ENCODE data around the gene SLC15A1.
A peak's percentile ranks its signal among the peaks of the same experiment; 100 is the strongest.

SLC15A1 gene

DNA sequence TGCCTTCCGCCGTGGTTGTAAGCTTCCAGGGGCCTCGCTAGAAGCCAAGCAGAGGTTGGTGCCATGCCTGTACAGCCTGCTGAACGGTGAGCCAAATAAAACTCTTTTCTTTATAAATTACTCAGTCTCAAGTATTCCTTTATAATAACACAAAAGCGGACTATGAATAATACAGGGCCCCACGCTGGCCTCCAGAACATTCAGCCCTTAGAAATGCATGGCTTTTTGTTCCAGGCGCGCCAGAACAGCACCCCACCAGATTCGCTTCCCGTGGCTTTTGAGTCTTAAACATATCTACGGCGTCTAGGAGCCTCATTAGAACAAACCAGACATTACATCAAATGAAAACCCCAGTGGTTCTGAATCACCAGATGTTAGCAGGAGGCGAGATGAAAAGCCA, 75.1 kb downstream of the SLC15A1 start:
- no peak for DNase-seq
- in situ Hi-C loops (cut with HindIII; ENCODE audit: low pct_ligation_motif_present, low pct_unique_long_range_greater_than_20kb, low sequenced_read_pairs), result no loop called here

GRCh38 chr13:98676239-98676638, 76.2 kb downstream of the SLC15A1 start:
- no peak for DNase-seq
- in situ Hi-C loops (cut with HindIII; ENCODE audit: low pct_ligation_motif_present, low pct_unique_long_range_greater_than_20kb, low sequenced_read_pairs), result no loop called here

DNA sequence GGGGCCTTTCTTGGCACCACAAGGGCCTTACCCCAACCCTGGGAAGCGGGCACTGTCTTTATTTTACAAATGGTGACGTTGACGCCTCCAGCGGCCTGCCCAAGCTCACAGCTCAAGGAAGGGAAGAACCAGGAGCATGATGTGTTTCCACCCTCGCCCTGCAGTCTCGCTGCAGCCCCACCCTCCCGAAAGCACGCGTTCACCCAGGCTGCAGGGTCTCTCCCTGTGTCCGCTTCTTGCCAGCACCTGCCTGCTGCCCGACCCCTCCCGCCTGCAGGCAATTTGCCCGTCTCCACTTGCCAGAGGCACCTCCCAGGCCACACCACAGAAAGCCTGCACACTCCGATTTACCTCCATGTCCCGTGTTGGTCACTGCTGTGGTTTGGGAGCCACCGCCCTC, 76.6 kb downstream of the SLC15A1 start:
- in situ Hi-C loops (cut with HindIII; ENCODE audit: low pct_ligation_motif_present, low pct_unique_long_range_greater_than_20kb, low sequenced_read_pairs), result no loop called here
- no peak for DNase-seq

GRCh38 chr13:98675066-98675465, 77.4 kb downstream of the SLC15A1 start:
- in situ Hi-C loops (cut with HindIII; ENCODE audit: low pct_ligation_motif_present, low pct_unique_long_range_greater_than_20kb, low sequenced_read_pairs), result no loop called here
- DNase-seq, result no peak

- in situ Hi-C loops (cut with HindIII; ENCODE audit: low pct_ligation_motif_present, low pct_unique_long_range_greater_than_20kb, low sequenced_read_pairs), result no loop called here
Measured at GRCh38 chr13:98672947-98673613, 79.4 kb downstream of the SLC15A1 start.

GRCh38 chr13:98668155-98668554, 84.3 kb downstream of the SLC15A1 start:
- in situ Hi-C loops (cut with HindIII; ENCODE audit: low pct_ligation_motif_present, low pct_unique_long_range_greater_than_20kb, low sequenced_read_pairs), result no loop called here
- no peak for DNase-seq

More at GRCh38 chr13:98672947-98673613, 79.4 kb downstream of the SLC15A1 start:
- peak; percentile 61 for DNase-seq

DNA sequence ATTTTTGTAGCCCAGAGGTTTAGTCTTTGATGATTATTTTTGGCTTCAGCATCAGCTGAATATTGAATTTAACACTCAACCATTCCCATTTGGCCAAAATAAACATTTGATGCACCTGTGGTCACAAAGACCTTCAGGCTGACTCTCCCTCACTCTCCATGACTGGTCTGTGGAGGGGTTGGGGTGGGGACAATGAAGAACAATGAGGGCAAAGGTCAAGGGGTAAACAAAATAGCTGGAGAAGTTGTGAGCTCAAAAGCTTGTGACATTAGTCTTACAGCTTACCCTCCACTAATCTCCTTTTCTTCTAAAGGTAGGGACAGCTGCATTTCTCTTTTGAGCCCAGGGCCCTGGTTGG, 86.9 kb downstream of the SLC15A1 start:
- DNase-seq, result no peak
- in situ Hi-C loops (cut with HindIII; ENCODE audit: low pct_ligation_motif_present, low pct_unique_long_range_greater_than_20kb, low sequenced_read_pairs), result no loop called here

DNA sequence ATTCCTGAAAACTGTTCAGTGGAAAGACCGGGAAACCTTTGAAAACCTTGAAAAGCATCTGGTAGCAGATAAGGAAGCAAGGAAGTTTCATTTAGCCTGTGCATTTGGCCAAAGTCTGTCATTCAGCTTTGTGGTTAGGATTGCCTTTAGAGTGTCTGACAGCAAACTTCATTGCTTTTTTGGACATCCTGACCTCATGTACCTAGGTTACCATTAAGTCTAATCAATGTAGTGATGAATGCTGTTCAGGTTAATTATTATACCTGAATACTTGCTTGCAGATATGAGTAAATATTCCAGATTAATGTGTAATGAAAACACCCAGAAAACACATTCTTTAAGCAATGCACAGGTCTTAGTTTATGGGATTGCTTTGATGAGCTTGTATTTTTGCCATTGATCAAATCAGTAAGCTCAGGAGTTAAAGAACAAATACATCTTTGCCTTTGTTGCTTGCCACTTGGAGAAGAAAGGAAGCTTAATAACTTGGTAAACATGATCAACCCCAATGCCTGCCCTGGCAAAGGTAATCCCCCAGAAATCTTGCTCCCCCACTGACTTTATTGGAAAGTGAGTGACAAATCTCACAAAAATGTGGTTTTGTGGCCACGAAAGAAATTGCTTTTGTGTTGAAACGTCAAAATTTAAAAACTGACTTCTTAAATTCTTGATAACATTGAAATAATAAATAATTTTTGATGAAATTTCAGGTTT, 87.4 kb downstream of the SLC15A1 start:
- DNase-seq, result peak; percentile 7
- in situ Hi-C loops (cut with HindIII; ENCODE audit: low pct_ligation_motif_present, low pct_unique_long_range_greater_than_20kb, low sequenced_read_pairs), result no loop called here

- in situ Hi-C loops (cut with HindIII; ENCODE audit: low pct_ligation_motif_present, low pct_unique_long_range_greater_than_20kb, low sequenced_read_pairs), result no loop called here
- no peak for DNase-seq
Measured at GRCh38 chr13:98664510-98664909, 88.0 kb downstream of the SLC15A1 start.

- in situ Hi-C loops (cut with HindIII; ENCODE audit: low pct_ligation_motif_present, low pct_unique_long_range_greater_than_20kb, low sequenced_read_pairs), result no loop called here
- peak; percentile 42 for DNase-seq
Measured at GRCh38 chr13:98664047-98664446, 88.4 kb downstream of the SLC15A1 start.

DNA sequence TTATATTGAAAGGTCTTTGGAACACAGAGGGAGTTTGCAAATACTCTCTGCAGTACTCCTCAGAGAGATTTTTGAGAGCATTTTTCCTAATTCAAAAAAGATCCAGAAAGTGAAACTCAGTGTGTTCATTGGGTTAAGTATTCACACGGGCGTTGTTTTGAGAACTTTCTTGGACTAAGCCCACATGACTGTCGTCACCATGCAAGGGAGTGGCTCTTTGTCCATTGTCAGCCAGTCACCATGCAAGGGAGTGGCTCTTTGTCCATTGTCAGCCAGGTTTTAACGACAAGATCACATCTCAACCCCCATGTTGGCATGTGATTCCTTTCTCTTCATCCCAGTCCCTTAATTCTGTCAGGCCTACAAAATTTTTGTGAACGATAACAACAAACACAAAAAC, 94.3 kb downstream of the SLC15A1 start:
- in situ Hi-C loops (cut with HindIII; ENCODE audit: low pct_ligation_motif_present, low pct_unique_long_range_greater_than_20kb, low sequenced_read_pairs), result no loop called here
- no peak for DNase-seq

DNA sequence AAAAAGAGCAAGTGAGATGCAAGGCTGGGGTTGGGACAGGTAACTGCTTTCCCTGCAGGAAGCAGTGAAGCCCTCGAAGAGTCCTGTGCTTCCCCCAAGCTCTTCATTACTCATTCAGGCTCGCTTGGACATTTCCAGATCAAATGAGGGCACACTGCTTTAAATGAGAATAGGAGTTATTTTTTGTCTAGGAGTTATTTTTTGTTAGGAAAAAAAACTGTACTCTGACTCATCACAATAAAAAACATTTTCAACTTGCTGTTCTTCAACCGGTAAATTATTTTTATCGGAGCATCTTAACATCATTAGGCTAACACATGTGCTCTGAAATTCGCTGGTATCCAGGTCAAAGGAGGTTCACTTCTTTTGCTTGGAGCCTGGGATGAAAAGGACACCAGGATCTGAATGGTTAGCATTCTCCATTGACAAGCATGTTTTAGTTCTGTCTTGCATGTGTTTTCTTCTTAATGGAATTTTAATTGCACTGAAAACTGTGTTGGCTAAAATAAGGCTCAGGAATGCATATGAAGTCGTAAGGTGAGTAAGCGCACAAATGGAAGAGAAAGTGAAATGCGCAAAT, 94.9 kb downstream of the SLC15A1 start:
- in situ Hi-C loops (cut with HindIII; ENCODE audit: low pct_ligation_motif_present, low pct_unique_long_range_greater_than_20kb, low sequenced_read_pairs), result no loop called here
- DNase-seq, result no peak

DNA sequence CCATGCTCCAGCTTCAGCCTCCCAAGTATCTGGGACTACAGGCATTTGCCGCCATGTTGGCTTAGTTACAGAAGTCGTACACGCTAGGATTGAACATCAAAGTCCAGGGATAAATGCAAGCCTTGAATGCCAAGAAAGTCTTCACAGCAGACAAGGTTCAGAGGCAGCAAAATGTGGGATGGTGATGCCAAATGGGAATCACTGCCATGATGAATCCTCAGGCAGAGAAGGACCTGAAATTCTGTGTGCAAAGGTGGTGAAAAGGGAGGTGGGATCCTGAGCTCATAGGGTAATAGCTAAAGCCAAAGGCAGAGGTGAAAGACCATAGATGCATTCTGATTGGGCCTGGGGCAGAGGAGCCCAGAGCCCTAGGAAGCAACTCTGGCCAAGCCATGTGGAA, 96.2 kb downstream of the SLC15A1 start:
- no peak for DNase-seq
- in situ Hi-C loops (cut with HindIII; ENCODE audit: low pct_ligation_motif_present, low pct_unique_long_range_greater_than_20kb, low sequenced_read_pairs), result no loop called here

DNA sequence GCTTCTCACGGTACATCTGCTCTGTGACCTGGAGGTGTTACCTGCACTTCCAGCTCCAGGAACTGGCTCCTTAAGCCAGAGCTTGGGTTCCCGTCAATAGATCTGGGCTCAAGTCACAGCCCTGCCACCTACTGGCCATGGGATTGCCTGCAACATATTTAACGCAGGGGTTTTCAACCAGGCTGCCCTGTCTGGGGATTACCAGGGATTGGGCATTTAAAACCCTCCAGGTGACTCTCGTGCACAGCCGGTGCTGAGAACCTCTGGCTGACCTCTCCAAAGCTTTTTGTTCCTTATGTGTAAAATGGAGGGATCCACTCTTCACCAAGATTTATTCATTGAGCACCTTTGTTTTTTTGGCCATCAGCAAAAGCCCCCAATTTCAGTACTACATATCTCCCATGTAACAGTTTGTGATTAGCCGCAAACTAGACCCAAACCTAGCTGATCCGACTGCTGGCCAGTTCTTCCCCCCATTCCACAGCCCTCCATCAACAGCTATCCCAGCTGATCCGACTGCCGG, 98.9 kb downstream of the SLC15A1 start:
- peak; percentile 66 for DNase-seq
- in situ Hi-C loops (cut with HindIII; ENCODE audit: low pct_ligation_motif_present, low pct_unique_long_range_greater_than_20kb, low sequenced_read_pairs), result no loop called here

DNA sequence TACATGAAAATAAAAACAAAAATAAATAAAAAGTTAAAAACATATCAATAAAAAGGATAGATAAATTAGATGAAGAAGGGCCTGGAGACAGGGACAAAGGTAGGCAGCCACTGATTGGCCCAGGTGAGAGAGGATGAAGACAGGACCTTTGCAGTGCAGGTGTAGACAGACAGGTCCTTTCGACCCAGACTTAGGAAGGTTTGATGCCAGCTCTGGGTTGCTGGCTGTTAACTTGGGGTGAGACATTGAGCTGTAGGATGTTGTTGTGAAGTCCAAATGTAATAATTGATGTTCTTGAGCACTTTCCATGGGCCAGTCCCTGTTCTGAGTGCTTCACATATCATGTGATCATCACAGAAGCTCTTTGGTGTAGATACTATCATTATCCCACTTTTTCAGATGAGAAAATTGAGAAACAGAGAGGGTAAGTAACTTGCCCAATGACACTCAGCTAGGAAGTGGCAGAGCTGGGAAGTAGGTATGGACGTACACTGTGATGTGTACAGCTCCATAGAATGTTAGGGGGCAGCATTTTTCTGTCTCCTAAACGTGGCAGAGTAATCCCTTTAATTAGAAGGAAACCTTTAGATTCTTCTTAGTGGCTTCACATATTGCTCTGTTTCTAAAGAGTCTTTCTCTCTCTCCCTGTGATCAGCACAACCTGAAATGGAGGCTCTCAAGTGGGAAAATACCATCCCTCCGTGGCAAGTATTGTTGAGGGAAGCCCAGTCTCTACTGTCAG, 99.6 kb downstream of the SLC15A1 start:
- in situ Hi-C loops (cut with HindIII; ENCODE audit: low pct_ligation_motif_present, low pct_unique_long_range_greater_than_20kb, low sequenced_read_pairs), result no loop called here

DNA sequence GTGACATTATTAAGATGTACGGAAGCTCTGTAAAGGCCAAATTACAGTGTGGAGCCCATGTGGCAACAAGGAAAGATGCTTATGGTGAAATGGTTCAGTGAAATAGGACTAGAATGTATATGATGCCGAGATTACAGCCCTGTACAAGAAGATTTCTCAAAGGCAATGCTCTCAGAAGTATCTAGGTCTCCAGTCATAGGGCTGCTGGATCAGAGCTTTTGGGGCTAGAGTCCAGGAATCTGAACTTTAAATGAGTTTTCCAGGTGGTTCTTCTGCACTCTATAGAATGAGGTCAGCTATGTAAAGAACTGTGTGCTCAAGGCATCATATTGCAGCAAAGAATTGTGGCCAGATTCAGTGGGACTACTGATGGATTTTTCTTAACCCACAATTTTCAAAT, 100.2 kb downstream of the SLC15A1 start:
- in situ Hi-C loops (cut with HindIII; ENCODE audit: low pct_ligation_motif_present, low pct_unique_long_range_greater_than_20kb, low sequenced_read_pairs), result no loop called here
- DNase-seq, result no peak

More for the DNA sequence above, 99.6 kb downstream of the SLC15A1 start:
- no peak for DNase-seq

GRCh38 chr13:98651744-98652143, 100.7 kb downstream of the SLC15A1 start:
- in situ Hi-C loops (cut with HindIII; ENCODE audit: low pct_ligation_motif_present, low pct_unique_long_range_greater_than_20kb, low sequenced_read_pairs), result no loop called here
- no peak for DNase-seq

DNA sequence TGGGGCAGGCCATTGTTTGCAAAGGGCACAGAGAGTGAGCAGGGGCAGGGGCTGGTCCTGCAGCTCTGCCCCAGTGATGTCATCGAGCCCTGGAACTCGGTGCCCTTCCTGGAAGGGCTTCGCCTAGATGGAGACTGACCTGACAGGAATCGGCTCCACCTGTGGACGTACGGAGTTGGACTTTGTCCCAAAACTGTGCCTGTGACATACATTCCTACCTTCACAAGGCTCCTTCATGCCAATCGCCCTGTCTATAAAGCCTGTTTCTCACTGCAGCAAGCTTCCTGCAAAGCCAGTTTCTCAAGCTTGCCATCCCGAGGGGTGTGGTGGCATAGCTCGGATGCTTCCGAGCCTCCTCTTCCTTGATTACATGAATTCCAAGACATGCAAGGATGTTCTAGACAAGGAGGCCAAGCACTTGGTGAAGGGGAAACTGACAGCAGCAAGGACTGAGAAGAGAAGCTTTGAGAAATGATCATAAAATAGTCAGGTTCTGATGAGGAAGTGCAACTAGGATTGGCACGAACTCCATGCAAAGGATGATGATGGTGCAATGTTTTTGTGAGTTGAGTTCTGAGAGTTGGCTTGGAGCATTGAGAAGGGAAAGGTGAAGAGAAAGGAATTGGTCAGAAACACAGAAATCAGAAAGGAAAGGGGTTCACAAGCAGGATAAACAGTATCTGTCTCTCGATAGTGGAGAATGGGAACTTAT, 101.9 kb downstream of the SLC15A1 start:
- in situ Hi-C loops (cut with HindIII; ENCODE audit: low pct_ligation_motif_present, low pct_unique_long_range_greater_than_20kb, low sequenced_read_pairs), result no loop called here

DNA sequence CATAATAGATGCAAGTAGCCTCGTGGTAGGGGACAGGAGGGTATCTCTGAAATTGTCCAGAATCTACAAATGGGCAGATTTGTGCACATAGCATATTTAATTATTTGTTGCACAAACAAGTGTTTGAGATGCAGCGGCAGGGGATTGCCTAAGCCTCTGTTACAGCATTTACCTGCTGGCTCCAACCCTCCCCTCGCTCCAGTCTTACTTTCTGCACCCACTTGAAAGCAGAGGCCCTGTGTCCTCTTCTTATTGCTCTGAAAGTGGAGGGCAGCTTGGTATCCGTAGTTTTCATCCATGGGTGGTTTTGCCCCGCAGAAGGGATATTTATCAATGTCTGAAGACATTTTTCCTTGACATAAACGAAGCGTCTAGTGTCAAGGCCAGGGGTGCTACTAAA, 102.6 kb downstream of the SLC15A1 start:
- in situ Hi-C loops (cut with HindIII; ENCODE audit: low pct_ligation_motif_present, low pct_unique_long_range_greater_than_20kb, low sequenced_read_pairs), result no loop called here
- no peak for DNase-seq

More for the DNA sequence above, 101.9 kb downstream of the SLC15A1 start:
- DNase-seq, result no peak

All from ACHN (cell line).